ENCODE measurements around the gene ZC3H14. TPM values are rescaled to one million over a fixed set of nuclear protein-coding genes. Genes with fewer than 3 reads are reported as not detected.

ZC3H14 gene
- total and polyA plus RNA-seq, 4 donors: 22.4 to 54.5 (median 31.7) TPM

- no peak for DNase-seq (ENCODE audit: low spot score)
- Histone ChIP-seq H3K27ac (ENCODE audit: low read depth in 1 of 2, low read length in 2 of 2) (no peak overlapping the region), H3K9ac (ENCODE audit: low read depth in 1 of 2, low read length in 2 of 2) (no peak overlapping the region), H3K36me3 (ENCODE audit: control insufficient read depth in 4 of 4, insufficient read depth in 3 of 4, low read depth in 1 of 4, low read length in 3 of 4) (peaks cover 11 to 93% (median 61%) of the 10 kb centered on the region in 4 donors), H3K4me3 (ENCODE audit: low read depth in 1 of 3, low read length in 3 of 3) (no peak overlapping the region), H3K4me1 (ENCODE audit: control insufficient read depth in 4 of 4, insufficient read depth in 4 of 4, low read length in 3 of 4) (no peaks in the 10 kb centered on the region), H3K27me3 (ENCODE audit: control insufficient read depth in 4 of 4, insufficient read depth in 4 of 4, low read length in 3 of 4) (no peaks in the 10 kb centered on the region), H3K9me3 (ENCODE audit: control insufficient read depth in 4 of 4, low read length in 3 of 4) (no peaks in the 10 kb centered on the region)
- TF ChIP-seq JUND (IDR thresholded peaks at IDR 0.05): no peak
- no peak for TF ChIP-seq CTCF (IDR thresholded peaks at IDR 0.05; ENCODE audit: low read depth, low read length, missing input control)
- TF ChIP-seq ATF3 (IDR thresholded peaks at IDR 0.05): no peak
- no peak for TF ChIP-seq REST (IDR thresholded peaks at IDR 0.05)
- no peak for TF ChIP-seq TAF1 (conservative IDR thresholded peaks at IDR 0.05)
- TF ChIP-seq FOXA1 (IDR thresholded peaks at IDR 0.05): no peak
- no peak for TF ChIP-seq HNF4G (IDR thresholded peaks at IDR 0.05)
- no peak for TF ChIP-seq FOXA2 (IDR thresholded peaks at IDR 0.05)
- no peak for TF ChIP-seq RXRA (IDR thresholded peaks at IDR 0.05)
- 91% methylated on average over 2 of the region's 2 CpGs for WGBS
Observed at GRCh38 chr14:88605594-88605993, 42.8 kb downstream of the ZC3H14 start.

- Histone ChIP-seq H3K4me3 (ENCODE audit: low read depth in 1 of 3, low read length in 3 of 3) (no peak overlapping the region), H3K36me3 (ENCODE audit: control insufficient read depth in 4 of 4, insufficient read depth in 3 of 4, low read depth in 1 of 4, low read length in 3 of 4) (peaks cover 14 to 82% (median 65%) of the 10 kb centered on the region in 4 donors), H3K4me1 (ENCODE audit: control insufficient read depth in 4 of 4, insufficient read depth in 4 of 4, low read length in 3 of 4) (peaks cover 0 to 3% (median 0%) of the 10 kb centered on the region in 4 donors), H3K27ac (ENCODE audit: low read depth in 1 of 2, low read length in 2 of 2) (no peak overlapping the region), H3K27me3 (ENCODE audit: control insufficient read depth in 4 of 4, insufficient read depth in 4 of 4, low read length in 3 of 4) (no peaks in the 10 kb centered on the region), H3K9me3 (ENCODE audit: control insufficient read depth in 4 of 4, low read length in 3 of 4) (no peaks in the 10 kb centered on the region), H3K9ac (ENCODE audit: low read depth in 1 of 2, low read length in 2 of 2) (no peak overlapping the region)
- TF ChIP-seq RXRA (IDR thresholded peaks at IDR 0.05) (no peak), GABPA (IDR thresholded peaks at IDR 0.05 in 1 of 2, conservative IDR thresholded peaks at IDR 0.05 in 1 of 2) (no peak), ATF3 (IDR thresholded peaks at IDR 0.05) (no peak), FOXA1 (IDR thresholded peaks at IDR 0.05) (no peak), MAX (IDR thresholded peaks at IDR 0.05) (no peak), RAD21 (IDR thresholded peaks at IDR 0.05) (no peak), SP1 (IDR thresholded peaks at IDR 0.05) (no peak), NR2F2 (IDR thresholded peaks at IDR 0.05) (no peak)
- DNase-seq (ENCODE audit: low spot score): no peak
Observed at GRCh38 chr14:88607829-88608228, 45.0 kb downstream of the ZC3H14 start.
